CD14-positive monocyte (primary cell): ENCODE data around the gene PLOD3. TPM values are rescaled to one million over a fixed set of nuclear protein-coding genes. Genes with fewer than 3 reads are reported as not detected.

Experiments
- DNase-seq, 3 donors: peaks; one replicate each; pipeline ENCODE4 v3.0.0-alpha.2; 2011 to 2022
- H2AFZ ChIP-seq: 2 replicates; pipeline ENCODE4 v1.6.0; 2012; ENCODE audit warnings: mild to moderate bottlenecking, low read depth, low read length, inconsistent platforms; ENCODE audit not compliant: insufficient read depth, poor library complexity, severe bottlenecking
- H3K27ac ChIP-seq, 2 donors: 1 replicate in 1 of 2; 2 replicates in 1 of 2; pipeline ENCODE4 v1.5.1; 2012 to 2013; ENCODE audit warnings: low read length in 2 of 2, control low read depth in 1 of 2, inconsistent platforms in 1 of 2, low read depth in 1 of 2, mild to moderate bottlenecking in 1 of 2
- H3K27me3 ChIP-seq, 2 donors: one replicate each; pipeline versions ENCODE4 v1.6.0 to v1.6.1; 2011 to 2013; ENCODE audit warnings: low read length in 2 of 2; ENCODE audit not compliant: control insufficient read depth in 2 of 2, insufficient read depth in 2 of 2
- H3K36me3 ChIP-seq, 2 donors: replicated peaks in 1 of 2; 1 replicate in 1 of 2; 2 replicates in 1 of 2; pipeline versions ENCODE4 v1.5.1 to v1.6.1; 2012 to 2013; ENCODE audit warnings: low read length in 2 of 2, control low read depth in 1 of 2, inconsistent platforms in 1 of 2, mild to moderate bottlenecking in 1 of 2; ENCODE audit not compliant: insufficient read depth in 2 of 2, control insufficient read depth in 1 of 2
- H3K4me1 ChIP-seq, 2 donors: 1 replicate in 1 of 2; 2 replicates in 1 of 2; pipeline versions ENCODE4 v1.5.1 to v1.6.1; 2012 to 2013; ENCODE audit warnings: low read length in 2 of 2, control low read depth in 1 of 2, inconsistent platforms in 1 of 2, mild to moderate bottlenecking in 1 of 2, moderate library complexity in 1 of 2; ENCODE audit not compliant: insufficient read depth in 2 of 2, control insufficient read depth in 1 of 2
- H3K4me2 ChIP-seq: replicated peaks from 2 replicates; pipeline ENCODE3; 2012; ENCODE audit warnings: low read length, moderate library complexity, mild to moderate bottlenecking; ENCODE audit not compliant: poor library complexity, severe bottlenecking; ENCODE audit errors: extremely low read depth
- H3K4me3 ChIP-seq, 3 experiments: fragments of 200-600 bp in 1 of 3; sonication (generic) in 1 of 3; replicated peaks in 1 of 3; 1 replicate in 2 of 3; 2 replicates in 1 of 3; pipeline ENCODE4 v1.5.1; 2011 to 2013; ENCODE audit warnings: low read length in 3 of 3, mild to moderate bottlenecking in 3 of 3, control low read depth in 2 of 3, low read depth in 2 of 3, inconsistent platforms in 1 of 3, moderate library complexity in 1 of 3
- H3K79me2 ChIP-seq: 2 replicates; pipeline ENCODE4 v1.6.0; 2012; ENCODE audit warnings: mild to moderate bottlenecking, control low read depth, inconsistent platforms, low read length, moderate library complexity; ENCODE audit not compliant: insufficient read depth
- H3K9ac ChIP-seq: 2 replicates; pipeline ENCODE4 v1.6.0; 2017; ENCODE audit warnings: low read length, mild to moderate bottlenecking; ENCODE audit not compliant: insufficient read depth, poor library complexity, severe bottlenecking
- H3K9me3 ChIP-seq, 2 donors: replicated peaks in 1 of 2; 1 replicate in 1 of 2; 2 replicates in 1 of 2; pipeline versions ENCODE4 v1.5.1 to v1.6.1; 2012 to 2013; ENCODE audit warnings: low read length in 2 of 2, control low read depth in 1 of 2; ENCODE audit not compliant: control insufficient read depth in 1 of 2, insufficient read depth in 1 of 2
- H4K20me1 ChIP-seq: 2 replicates; pipeline ENCODE4 v1.6.0; 2012; ENCODE audit warnings: mild to moderate bottlenecking, low read length, control low read depth, moderate library complexity; ENCODE audit not compliant: insufficient read depth
- H3K27ac Mint-ChIP-seq, 7 donors: one replicate each; pipeline ENCODE4 v1.8.0; 2020; ENCODE audit warnings: mild to moderate bottlenecking in 7 of 7, mixed read lengths in 7 of 7, moderate library complexity in 6 of 7, inconsistent platforms in 2 of 7
- H3K27me3 Mint-ChIP-seq, 3 donors: one replicate each; pipeline ENCODE4 v1.8.0; 2021 to 2022; ENCODE audit warnings: low read depth in 3 of 3, mild to moderate bottlenecking in 3 of 3, mixed read lengths in 3 of 3, moderate library complexity in 3 of 3, inconsistent platforms in 1 of 3
- H3K36me3 Mint-ChIP-seq, 2 donors: one replicate each; pipeline ENCODE4 v1.8.0; 2020; ENCODE audit warnings: mixed read lengths in 2 of 2, inconsistent platforms in 1 of 2, mild to moderate bottlenecking in 1 of 2
- H3K4me1 Mint-ChIP-seq: one replicate; pipeline ENCODE4 v1.8.0; 2020; ENCODE audit warnings: mild to moderate bottlenecking, mixed read lengths
- H3K4me3 Mint-ChIP-seq, 2 donors: one replicate each; pipeline ENCODE4 v1.8.0; 2020; ENCODE audit warnings: mild to moderate bottlenecking in 2 of 2, mixed read lengths in 2 of 2, moderate library complexity in 1 of 2
- H3K9me3 Mint-ChIP-seq, 7 donors: one replicate each; pipeline ENCODE4 v1.8.0; 2020 to 2022; ENCODE audit warnings: mixed read lengths in 7 of 7, mild to moderate bottlenecking in 6 of 7, moderate library complexity in 6 of 7, inconsistent platforms in 2 of 7
- CTCF ChIP-seq: fragments of 200-600 bp; IDR thresholded peaks from one replicate; pipeline ENCODE4 v1.8.0; 2022; ENCODE audit warnings: antibody characterized with exemption, mild to moderate bottlenecking
- WGBS: methylation state at CpG from one replicate; pipeline ENCODE4 v1.1.5; 2013; ENCODE audit warnings: missing lambda C conversion rate; ENCODE audit not compliant: insufficient coverage; 5-methylcytosine and 5-hydroxymethylcytosine counted together
- intact Hi-C, 2 donors: fragments of 100-400 bp; cut with micrococcal nuclease; formaldehyde crosslinking; loops; one replicate each; pipeline versions ENCODE4 v1.15.0 to v1.15.1; 2023
- polyA plus RNA-seq, 3 donors: library from polyadenylated mRNA; depleted of rRNA in 1 of 3; unstranded in 2 of 3; stranded (reverse) in 1 of 3; fragments of 300-500 nt in 2 of 3; fragments of >200 nt in 1 of 3; fragmentation: Illumina TruSeq in 2 of 3; gene quantifications; 1 replicate in 2 of 3; 2 replicates in 1 of 3; pipeline ENCODE4 v1.2.3, GENCODE V29; 2012 to 2021

PLOD3 gene
- polyA plus RNA-seq, 3 donors = 26.9 to 70.1 (median 28.1) TPM

GRCh38 chr7:101179713-101180112 lies 37.7 kb downstream of the PLOD3 start:
- H4K20me1 ChIP-seq = no peaks in the 10 kb centered on the region
- intact Hi-C loops = no loop called here
- H3K27ac ChIP-seq = no peak overlapping the region
- WGBS = 4% methylated on average over 24 of the region's 27 CpGs
- no peak overlapping the region for H3K4me2 ChIP-seq
- H3K4me3 ChIP-seq = no peak overlapping the region
- Mint-ChIP-seq H3K36me3 (peaks cover 0 to 5% of the 10 kb centered on the region in 2 donors), H3K27ac (no peak overlapping the region), H3K4me3 (peak overlapping the region in 1 of 2 donors; percentile 76), H3K4me1 (peaks cover 8% of the 10 kb centered on the region), H3K27me3 (peaks cover 77 to 87% (median 85%) of the 10 kb centered on the region in 3 donors), H3K9me3 (peaks cover 1 to 26% (median 11%) of the 10 kb centered on the region in 7 donors)
- H3K9me3 ChIP-seq = peaks cover 0 to 16% of the 10 kb centered on the region in 2 donors
- H2AFZ ChIP-seq = no peak overlapping the region
- no peaks in the 10 kb centered on the region for H3K79me2 ChIP-seq
- no peaks in the 10 kb centered on the region for H3K4me1 ChIP-seq
- peaks cover 53 to 77% of the 10 kb centered on the region in 2 donors for H3K27me3 ChIP-seq
- no peak overlapping the region for H3K9ac ChIP-seq
- no peak for TF ChIP-seq CTCF
- no peaks in the 10 kb centered on the region for H3K36me3 ChIP-seq
- no peak for DNase-seq

- 2% methylated on average over 10 of the region's 20 CpGs for WGBS
- Histone ChIP-seq H3K4me2 (no peak overlapping the region), H3K79me2 (no peaks in the 10 kb centered on the region), H3K9ac (no peak overlapping the region), H4K20me1 (no peaks in the 10 kb centered on the region), H3K9me3 (peaks cover under 1 to 22% of the 10 kb centered on the region in 2 donors), H3K27ac (no peak overlapping the region), H3K4me1 (peaks cover 3 to 4% of the 10 kb centered on the region in 2 donors), H3K27me3 (peaks cover 56 to 83% of the 10 kb centered on the region in 2 donors), H3K4me3 (no peak overlapping the region), H3K36me3 (no peaks in the 10 kb centered on the region), H2AFZ (no peak overlapping the region)
- TF ChIP-seq CTCF = no peak
- Mint-ChIP-seq H3K27ac (no peak overlapping the region), H3K36me3 (peaks cover 2 to 6% of the 10 kb centered on the region in 2 donors), H3K27me3 (peaks cover 80 to 89% (median 86%) of the 10 kb centered on the region in 3 donors), H3K4me3 (peak overlapping the region in 1 of 2 donors; percentile 76), H3K9me3 (peaks cover 4 to 29% (median 15%) of the 10 kb centered on the region in 7 donors), H3K4me1 (peaks cover 12% of the 10 kb centered on the region)
- DNase-seq = no peak
- intact Hi-C loops = no loop called here
Measured at GRCh38 chr7:101179117-101179516, 38.3 kb downstream of the PLOD3 start.
